ENCODE results near the gene CDX1. TPM values are rescaled to one million over a fixed set of nuclear protein-coding genes. Genes with fewer than 3 reads are reported as not detected.

The CDX1 gene
- total RNA-seq, 1 donor from 2014 or later, result not detected

DNA sequence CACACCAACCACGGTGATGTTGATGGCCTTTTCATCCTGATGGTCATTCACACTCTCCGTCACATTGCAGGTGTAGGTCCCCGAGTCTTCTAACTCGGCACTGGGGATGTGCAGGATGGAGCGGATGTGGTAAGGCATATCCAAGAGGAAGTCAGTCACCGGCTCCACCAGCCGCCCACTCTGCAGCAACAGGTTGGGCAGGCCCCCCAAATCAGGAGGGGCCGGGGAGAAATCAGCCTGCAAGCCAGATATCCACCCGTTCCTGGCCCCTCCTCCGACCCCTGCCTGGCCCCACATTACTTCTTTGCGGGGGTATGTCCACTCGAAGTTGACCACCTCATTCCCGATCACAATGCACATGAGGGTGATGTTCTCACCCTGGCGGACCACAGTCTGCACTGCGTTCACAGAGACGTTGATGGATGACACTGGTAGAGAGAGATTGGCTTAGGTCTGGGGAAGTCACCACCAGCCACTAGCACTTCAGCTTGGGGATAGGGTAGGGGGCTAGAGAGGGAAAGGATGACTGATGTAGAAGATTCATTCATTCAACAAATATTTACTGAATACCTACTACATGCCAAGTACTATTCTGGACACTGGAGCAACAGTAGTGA, 32.9 kb upstream of the CDX1 start:
- DNase-seq (ENCODE audit: low read depth) (no peak), FAIRE-seq (no peak)
- Histone ChIP-seq H3K36me3 (ENCODE audit: control insufficient read depth, insufficient read depth, low read length) (no peaks in the 10 kb centered on the region), H3K27me3 (ENCODE audit: control insufficient read depth, insufficient read depth, low read length) (peaks cover 2% of the 10 kb centered on the region), H3K4me3 (ENCODE audit: low read depth, low read length) (no peak overlapping the region)
- TF ChIP-seq, protein P1, sequence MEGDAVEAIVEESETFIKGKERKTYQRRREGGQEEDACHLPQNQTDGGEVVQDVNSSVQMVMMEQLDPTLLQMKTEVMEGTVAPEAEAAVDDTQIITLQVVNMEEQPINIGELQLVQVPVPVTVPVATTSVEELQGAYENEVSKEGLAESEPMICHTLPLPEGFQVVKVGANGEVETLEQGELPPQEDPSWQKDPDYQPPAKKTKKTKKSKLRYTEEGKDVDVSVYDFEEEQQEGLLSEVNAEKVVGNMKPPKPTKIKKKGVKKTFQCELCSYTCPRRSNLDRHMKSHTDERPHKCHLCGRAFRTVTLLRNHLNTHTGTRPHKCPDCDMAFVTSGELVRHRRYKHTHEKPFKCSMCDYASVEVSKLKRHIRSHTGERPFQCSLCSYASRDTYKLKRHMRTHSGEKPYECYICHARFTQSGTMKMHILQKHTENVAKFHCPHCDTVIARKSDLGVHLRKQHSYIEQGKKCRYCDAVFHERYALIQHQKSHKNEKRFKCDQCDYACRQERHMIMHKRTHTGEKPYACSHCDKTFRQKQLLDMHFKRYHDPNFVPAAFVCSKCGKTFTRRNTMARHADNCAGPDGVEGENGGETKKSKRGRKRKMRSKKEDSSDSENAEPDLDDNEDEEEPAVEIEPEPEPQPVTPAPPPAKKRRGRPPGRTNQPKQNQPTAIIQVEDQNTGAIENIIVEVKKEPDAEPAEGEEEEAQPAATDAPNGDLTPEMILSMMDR (IDR thresholded peaks at IDR 0.05; ENCODE audit: insufficient read depth, low read length, severe bottlenecking), result no peak

- Histone ChIP-seq H3K4me3 (ENCODE audit: low read depth, low read length) (no peak overlapping the region), H3K36me3 (ENCODE audit: control insufficient read depth, insufficient read depth, low read length) (no peaks in the 10 kb centered on the region), H3K27me3 (ENCODE audit: control insufficient read depth, insufficient read depth, low read length) (peaks cover 2% of the 10 kb centered on the region)
- DNase-seq (ENCODE audit: low read depth) (no peak), FAIRE-seq (no peak)
- TF ChIP-seq, protein P1 (IDR thresholded peaks at IDR 0.05; ENCODE audit: insufficient read depth, low read length, severe bottlenecking), result no peak
Measured at GRCh38 chr5:150134198-150134588, 32.4 kb upstream of the CDX1 start.

GRCh38 chr5:150135557-150136304, 30.8 kb upstream of the CDX1 start:
- TF ChIP-seq, protein P1 (IDR thresholded peaks at IDR 0.05; ENCODE audit: insufficient read depth, low read length, severe bottlenecking), result no peak
- FAIRE-seq (no peak), DNase-seq (ENCODE audit: low read depth) (no peak)
- H3K4me3 ChIP-seq (ENCODE audit: low read depth, low read length), result no peak overlapping the region
- H3K27me3 ChIP-seq (ENCODE audit: control insufficient read depth, insufficient read depth, low read length), result peaks cover 2% of the 10 kb centered on the region
- H3K36me3 ChIP-seq (ENCODE audit: control insufficient read depth, insufficient read depth, low read length), result no peaks in the 10 kb centered on the region

DNA sequence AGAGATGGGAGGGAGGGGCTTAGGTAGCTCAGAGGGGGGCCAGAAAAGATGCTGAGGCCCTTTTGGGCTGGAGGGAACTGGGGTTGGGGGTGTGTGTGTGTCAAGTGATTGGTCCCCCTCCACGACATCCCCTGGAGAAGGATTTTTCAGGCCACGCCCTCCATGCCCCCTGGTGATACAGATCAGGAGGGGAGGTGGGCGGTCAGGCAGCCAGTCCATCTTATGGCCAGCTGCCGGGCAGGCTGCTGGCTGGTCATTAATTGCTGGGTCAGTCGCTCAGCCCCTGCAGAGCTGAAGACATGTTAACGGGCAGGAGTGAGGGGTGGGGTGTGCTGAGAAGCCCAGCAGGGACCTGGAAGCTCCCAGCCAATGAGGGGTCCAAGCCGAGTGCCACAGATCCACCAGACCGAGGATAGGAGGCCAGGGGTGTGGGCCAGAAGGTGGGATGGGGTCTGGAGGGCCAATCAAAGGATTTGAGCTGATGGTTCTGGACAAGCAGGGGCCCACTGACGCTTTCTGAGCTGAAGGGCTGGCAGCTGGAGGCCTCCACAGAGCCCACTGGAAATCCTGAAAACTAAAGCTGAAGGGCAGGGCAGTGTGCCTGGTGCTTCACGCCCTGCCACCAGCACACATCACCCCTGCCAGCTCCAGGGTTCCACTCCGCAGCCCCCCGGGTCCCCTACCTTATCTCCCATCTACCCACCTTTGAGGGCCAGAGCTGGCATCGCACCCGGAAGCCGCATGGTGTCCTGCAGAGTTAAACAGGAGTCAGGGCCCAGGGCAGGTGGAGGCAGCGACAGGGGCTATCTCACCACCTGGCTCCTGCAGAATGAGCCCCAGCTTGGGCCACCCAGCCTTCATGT, 30.0 kb upstream of the CDX1 start:
- FAIRE-seq (no peak), DNase-seq (ENCODE audit: low read depth) (no peak)
- Histone ChIP-seq H3K4me3 (ENCODE audit: low read depth, low read length) (no peak overlapping the region), H3K27me3 (ENCODE audit: control insufficient read depth, insufficient read depth, low read length) (peaks cover 2% of the 10 kb centered on the region), H3K36me3 (ENCODE audit: control insufficient read depth, insufficient read depth, low read length) (no peaks in the 10 kb centered on the region)
- TF ChIP-seq, protein P1 (IDR thresholded peaks at IDR 0.05; ENCODE audit: insufficient read depth, low read length, severe bottlenecking), result no peak

DNA sequence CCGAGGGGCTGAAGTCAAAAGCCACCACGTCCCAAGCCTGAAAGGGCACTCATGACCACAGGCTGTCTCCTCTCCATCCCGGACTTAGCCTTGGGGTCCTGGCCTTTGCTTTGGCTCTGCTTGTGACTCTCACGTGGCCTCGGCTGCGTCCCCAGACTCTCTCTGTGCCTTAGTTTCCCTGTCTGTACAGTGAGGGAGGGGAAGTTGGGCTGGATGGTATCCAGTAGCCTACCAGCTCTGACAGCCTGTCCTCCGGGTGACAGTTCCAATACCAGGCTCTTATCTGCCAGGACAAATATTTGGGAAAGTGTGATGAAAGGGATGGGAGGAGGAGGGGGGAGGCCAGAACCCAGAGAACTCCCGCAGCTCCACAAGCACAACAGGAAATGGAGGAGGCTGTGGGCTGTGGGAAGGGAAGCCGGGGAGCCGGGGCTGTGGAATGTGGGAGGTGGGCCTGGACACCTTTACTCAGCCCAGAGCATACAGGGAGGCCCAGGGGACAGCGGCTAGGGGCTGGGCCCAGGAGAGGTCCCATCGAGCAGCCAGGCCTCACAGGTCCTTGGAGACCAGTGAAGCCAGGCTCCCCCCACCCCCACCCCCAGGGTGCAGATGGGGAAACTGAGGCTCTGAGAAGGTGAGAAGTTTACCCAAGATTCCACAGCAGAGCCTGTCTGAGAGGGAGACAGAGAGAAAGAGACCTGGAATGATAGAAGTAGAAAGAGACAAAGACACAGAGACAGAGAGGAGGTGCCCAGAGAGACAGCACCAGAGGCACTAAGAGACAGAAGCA, 29.2 kb upstream of the CDX1 start:
- Histone ChIP-seq H3K4me3 (ENCODE audit: low read depth, low read length) (no peak overlapping the region), H3K36me3 (ENCODE audit: control insufficient read depth, insufficient read depth, low read length) (no peaks in the 10 kb centered on the region), H3K27me3 (ENCODE audit: control insufficient read depth, insufficient read depth, low read length) (peaks cover 2% of the 10 kb centered on the region)
- FAIRE-seq, result no peak
- TF ChIP-seq, protein P1 (IDR thresholded peaks at IDR 0.05; ENCODE audit: insufficient read depth, low read length, severe bottlenecking), result no peak
- DNase-seq (ENCODE audit: low read depth), result no peak

All from bronchial epithelial cell (primary cell).